Activated CD8-positive, alpha-beta memory T cell treated with anti-CD3 and anti-CD28 coated beads, Interleukin-2, amount 50 U/mL, for 4 hours (primary cell): ENCODE data around the gene ANGPTL8.

ENCODE experiments used
- DNase-seq: peaks from one replicate; pipeline ENCODE4 v3.0.0-alpha.2; 2020

Gene ANGPTL8

GRCh38 chr19:11238041-11238440 is 1.4 kb upstream of the ANGPTL8 start:
- DNase-seq = no peak

DNA sequence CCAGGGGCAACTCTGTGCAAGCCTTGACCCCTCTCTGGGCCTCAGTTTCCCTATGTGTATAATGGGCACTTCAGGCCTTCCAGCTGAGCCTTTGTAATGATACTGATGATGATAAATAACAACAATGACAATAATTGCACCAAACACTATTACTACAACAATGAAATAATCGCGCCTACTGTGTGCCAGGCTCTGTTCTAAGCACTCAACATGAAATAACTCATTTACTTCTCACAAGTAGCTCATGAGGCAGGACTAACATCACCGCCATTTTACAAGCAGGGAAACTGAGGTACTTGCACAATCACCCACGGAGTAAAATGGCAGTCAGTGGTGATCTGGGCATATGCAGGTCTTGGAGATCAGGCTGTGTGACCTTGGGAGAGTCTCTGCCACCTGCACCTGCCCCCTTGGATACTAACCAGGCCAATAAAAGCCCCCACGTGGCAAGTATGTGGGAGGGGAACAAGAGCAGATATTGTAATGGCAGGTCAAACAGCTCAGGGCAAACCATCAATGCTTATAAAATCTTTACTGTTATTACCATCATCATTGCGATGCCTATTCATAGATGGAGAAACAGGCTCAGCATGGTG is 540 bp upstream of the ANGPTL8 start:
- no peak for DNase-seq

GRCh38 chr19:11240008-11240444 is 607 bp downstream of the ANGPTL8 start:
- no peak for DNase-seq

GRCh38 chr19:11242025-11242424 is 2.6 kb downstream of the ANGPTL8 start:
- DNase-seq = no peak

DNA sequence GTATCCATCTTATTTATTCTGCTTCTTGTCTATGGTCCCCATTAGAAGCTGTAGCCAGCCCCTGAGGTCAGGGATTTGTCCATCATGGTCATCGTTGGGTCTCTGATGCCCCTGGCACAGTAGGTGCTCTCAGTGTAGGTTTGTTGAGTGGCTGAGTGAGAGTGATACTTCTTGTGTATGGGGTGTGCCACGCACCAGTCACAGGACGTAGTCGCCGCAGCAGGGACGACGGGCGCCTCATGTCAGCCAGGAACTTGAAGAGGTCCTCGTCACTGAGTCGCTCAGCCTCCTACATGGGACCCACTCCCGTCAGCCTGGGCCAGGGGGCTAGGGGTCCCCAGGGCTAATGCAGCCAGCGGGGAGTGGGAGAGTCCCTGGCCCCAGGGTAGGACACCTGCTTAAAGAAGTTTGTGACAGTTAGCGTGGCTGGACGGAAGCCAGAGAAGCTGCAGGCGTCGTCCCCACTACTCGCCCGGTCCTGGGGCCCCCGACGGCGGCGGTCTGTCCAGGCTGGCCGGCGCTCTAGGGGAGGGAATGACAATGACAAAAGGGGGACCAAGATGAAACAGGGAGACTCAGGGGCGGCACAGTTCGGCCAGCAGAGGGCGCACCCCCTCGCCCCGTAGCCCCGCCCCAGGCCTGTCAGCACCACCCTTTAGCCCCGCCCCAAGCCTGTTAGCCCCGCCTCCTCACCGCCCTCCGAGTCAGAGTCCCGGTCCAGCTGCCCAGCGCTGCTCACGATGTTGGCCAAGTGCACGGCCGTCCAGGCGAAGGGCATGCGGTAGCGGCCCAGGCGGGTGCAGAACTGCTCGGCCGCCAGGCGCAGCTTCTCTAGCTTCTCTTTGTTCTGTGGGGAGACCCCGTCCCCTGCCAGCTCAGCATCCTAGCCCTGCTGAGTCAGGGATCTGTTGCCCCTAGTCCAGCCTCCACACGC is 3.7 kb downstream of the ANGPTL8 start:
- peak; percentile 84 for DNase-seq

- no peak for DNase-seq
Observed at GRCh38 chr19:11243798-11244169, 4.4 kb downstream of the ANGPTL8 start.

DNA sequence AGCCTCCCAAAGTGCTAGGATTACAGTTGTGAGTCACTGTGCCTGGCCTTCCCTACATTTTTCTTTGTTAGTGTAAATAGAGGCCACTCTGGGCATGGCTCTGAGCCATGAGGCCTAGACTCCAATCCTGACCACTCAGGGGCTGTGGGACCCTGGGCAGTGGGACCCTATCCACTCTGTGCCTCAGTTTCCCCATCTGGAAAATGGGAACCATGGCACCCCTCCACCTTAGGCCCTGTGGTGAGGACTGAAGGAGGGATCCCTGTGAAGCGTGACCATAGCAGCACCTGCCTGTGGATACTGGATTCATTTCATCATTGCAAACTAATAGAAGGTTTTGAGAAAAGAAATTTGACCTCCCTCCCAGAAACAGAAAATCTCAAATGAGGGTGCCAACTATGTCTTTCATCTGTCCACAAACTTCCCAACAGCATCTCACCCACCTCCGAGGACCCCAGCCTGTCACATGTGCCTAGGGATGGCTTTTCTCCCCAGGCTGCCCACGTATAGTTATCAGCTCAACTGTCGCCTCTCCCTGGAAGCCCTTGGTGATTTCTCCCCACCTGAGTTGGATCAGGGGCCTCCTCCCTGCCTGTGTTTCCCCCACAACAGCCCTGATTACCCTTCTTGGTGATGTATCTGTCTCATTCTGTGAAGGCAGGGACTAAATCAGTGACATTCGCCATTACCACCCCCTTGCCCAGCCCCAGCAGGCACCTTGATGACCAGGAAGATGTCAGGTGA is 5.6 kb downstream of the ANGPTL8 start:
- no peak for DNase-seq

- no peak for DNase-seq
Observed at GRCh38 chr19:11246941-11247340, 7.5 kb downstream of the ANGPTL8 start.

DNA sequence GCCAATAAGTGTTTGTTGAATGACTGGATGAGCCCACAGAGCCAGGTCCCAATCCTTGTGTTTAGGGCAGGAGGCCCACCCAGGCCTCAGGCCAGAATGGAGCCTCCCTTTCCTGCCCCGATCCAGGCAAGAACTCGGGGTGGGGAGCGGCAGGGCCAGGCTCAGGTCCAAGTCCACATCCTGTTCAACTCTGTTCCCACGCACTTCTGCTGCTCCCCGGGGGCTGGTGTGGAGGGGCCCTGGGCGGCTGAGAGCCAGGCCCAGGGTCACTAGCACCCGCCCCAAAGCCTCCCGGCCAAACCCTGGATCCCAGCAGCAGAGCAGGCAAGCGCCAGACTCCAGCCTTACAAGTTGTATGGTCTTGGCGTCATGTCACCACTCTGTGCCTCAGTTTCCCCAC is 8.0 kb downstream of the ANGPTL8 start:
- DNase-seq = no peak

GRCh38 chr19:11247934-11248333 is 8.5 kb downstream of the ANGPTL8 start:
- no peak for DNase-seq

DNA sequence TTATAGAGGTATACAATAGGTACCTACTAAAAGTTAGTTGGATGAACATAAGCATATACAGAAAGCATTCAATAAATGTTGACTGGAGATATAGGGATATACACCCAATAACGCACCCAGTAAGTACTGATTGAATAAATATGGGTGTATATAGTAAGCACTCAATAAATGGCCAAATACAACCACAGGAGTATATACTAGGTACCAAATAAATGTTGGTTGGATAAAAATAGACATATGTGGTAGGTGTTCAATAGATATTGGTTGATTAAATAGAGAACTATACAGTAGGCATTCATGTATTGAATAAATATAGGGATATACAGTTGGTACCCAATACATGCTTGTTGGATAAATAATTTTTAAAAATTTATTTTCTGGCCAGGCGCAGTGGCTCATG is 9.4 kb downstream of the ANGPTL8 start:
- no peak for DNase-seq

GRCh38 chr19:11251217-11251616 is 11.8 kb downstream of the ANGPTL8 start:
- DNase-seq = no peak

- DNase-seq = no peak
Observed at GRCh38 chr19:11251650-11252314, 12.4 kb downstream of the ANGPTL8 start.

GRCh38 chr19:11252665-11253355 is 13.4 kb downstream of the ANGPTL8 start:
- DNase-seq = no peak

GRCh38 chr19:11254666-11255065 is 15.2 kb downstream of the ANGPTL8 start:
- DNase-seq = no peak

GRCh38 chr19:11256189-11256588 is 16.8 kb downstream of the ANGPTL8 start:
- DNase-seq = no peak

GRCh38 chr19:11257846-11258380 is 18.5 kb downstream of the ANGPTL8 start:
- no peak for DNase-seq

DNA sequence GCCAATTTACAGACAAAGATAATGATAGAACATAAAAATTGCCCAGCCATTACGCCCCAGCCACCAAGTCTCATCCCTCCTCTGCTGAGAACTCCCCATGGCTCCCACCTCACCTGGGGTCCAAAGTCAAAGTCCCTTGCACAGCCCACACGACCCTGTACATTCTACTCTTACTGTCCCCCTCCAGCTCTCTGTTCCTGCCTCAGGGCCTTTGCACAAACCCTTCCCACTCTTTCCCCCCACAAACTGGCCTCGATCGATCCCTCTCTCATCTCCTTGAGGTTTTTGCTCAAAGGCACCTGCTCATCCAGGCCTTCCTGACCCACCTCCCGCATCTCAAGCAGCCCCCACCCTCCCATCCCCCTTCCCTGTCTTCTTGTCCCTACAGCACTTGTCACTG is 21.6 kb downstream of the ANGPTL8 start:
- no peak for DNase-seq

DNA sequence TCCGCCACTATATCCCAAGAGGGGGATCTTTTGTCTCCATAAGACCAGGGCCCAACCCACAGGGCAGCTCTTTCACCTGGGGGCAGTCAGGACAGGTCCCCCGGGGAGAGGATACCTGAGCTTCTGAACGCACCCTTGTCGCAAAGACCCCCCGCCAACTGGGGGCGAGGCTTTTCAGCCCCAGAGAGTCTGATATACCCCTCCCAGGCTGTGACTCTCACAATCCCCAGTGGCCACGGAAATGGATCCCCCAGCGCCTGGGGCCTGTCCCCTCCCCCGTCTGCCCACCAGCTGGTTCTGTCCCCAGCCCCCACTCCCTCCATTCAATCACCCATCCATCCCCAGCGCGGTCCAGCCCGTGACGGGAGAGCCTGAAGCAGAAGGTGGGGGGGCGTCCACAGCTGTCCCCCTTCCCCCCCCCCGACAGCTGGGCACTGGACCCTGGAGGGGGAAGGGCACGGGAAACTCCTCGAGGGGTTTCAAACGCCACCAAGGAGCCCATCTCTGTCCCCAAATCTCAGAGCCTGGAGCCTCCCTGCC is 22.1 kb downstream of the ANGPTL8 start:
- no peak for DNase-seq

DNA sequence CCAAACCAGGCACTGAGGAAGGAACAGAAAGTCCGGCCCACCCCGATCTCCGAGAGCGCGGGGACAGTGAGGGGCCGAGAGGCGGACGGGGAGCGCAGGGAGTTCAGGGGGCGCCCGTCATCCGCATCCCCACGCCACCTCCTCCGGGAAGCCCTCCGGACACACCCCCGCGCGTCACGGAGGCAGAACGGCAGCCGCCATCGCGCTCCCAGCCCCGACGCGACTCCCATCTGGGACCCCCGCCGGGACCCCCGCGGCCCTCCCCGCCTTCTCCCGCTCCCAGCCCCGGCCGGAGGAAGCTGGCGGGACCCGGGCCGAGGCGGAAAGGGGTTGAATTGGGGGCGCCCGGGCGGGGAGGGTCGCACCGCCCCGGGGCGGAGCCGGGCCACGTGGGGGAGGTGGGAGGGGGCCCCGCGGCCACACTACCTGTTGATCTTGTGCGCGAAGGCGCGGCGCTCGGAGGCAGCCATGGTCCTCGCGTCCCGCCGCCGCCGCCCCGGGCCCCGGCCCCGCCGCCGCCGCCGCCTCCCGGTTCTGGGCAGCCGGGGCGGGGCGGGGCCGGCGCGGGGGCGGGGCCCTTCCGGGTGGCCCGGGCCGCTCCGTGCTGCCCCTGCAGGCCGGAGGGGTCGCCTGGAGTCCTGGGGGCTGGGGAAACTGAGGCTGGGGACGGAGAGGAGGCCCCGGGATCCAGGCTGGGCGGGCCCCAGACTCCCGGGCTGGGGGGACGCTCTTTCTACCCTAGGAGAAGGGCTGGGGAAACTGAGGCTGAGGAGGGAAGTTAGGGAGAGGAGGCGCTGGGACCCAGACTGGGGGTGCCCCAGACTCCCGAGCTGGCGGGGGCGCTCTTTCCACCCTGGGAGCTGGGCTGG is 22.8 kb downstream of the ANGPTL8 start, which contains the start of gene DOCK6:
TSS of gene DOCK6 (minus strand) at position 554 of the 869 bp plus-strand sequence. CDS start at position 470, 84 bp downstream.
- peak; percentile 28 for DNase-seq

- DNase-seq = no peak
Observed at GRCh38 chr19:11263726-11264125, 24.3 kb downstream of the ANGPTL8 start.
